GM21529 (cell line): Measurements from ENCODE around the gene SOCS1.

Source experiments
- ATAC-seq: cut with Tn5 transposase; IDR thresholded peaks from one replicate; pipeline ENCODE4 v1.9.1; 2021; ENCODE audit not compliant: unreplicated experiment

Gene SOCS1

GRCh38 chr16:11249233-11250061 is 6.6 kb downstream of the SOCS1 start:
- no peak for ATAC-seq

GRCh38 chr16:11248133-11248532 is 7.9 kb downstream of the SOCS1 start:
- no peak for ATAC-seq

- ATAC-seq = no peak
Measured at GRCh38 chr16:11245988-11246387, 10.0 kb downstream of the SOCS1 start.

GRCh38 chr16:11245222-11245737 is 10.7 kb downstream of the SOCS1 start:
- no peak for ATAC-seq

GRCh38 chr16:11242658-11243057 is 13.3 kb downstream of the SOCS1 start:
- ATAC-seq = no peak

GRCh38 chr16:11241480-11242204 is 14.4 kb downstream of the SOCS1 start:
- ATAC-seq = no peak

- ATAC-seq = no peak
Measured at GRCh38 chr16:11240636-11241473, 15.1 kb downstream of the SOCS1 start.

GRCh38 chr16:11239644-11240632 is 16.1 kb downstream of the SOCS1 start:
- no peak for ATAC-seq

GRCh38 chr16:11238272-11239202 is 17.5 kb downstream of the SOCS1 start:
- no peak for ATAC-seq

GRCh38 chr16:11236461-11237254 is 19.3 kb downstream of the SOCS1 start:
- no peak for ATAC-seq

- no peak for ATAC-seq
Measured at GRCh38 chr16:11235703-11235991, 20.4 kb downstream of the SOCS1 start.

GRCh38 chr16:11234884-11235702 is 20.9 kb downstream of the SOCS1 start:
- no peak for ATAC-seq

GRCh38 chr16:11233727-11234376 is 22.2 kb downstream of the SOCS1 start:
- ATAC-seq = no peak

- peak; percentile 63 for ATAC-seq
Measured at GRCh38 chr16:11232852-11233726, 22.9 kb downstream of the SOCS1 start.

GRCh38 chr16:11232302-11232851 is 23.6 kb downstream of the SOCS1 start:
- ATAC-seq = no peak
